Measurements from ENCODE around the gene EML1. TPM values are rescaled to one million over a fixed set of nuclear protein-coding genes. Genes with fewer than 3 reads are reported as not detected.
"Not testable (repeated sequence)": the region's sequence is repeated elsewhere in the genome, so short reads cannot be mapped to it uniquely, and the experiment has no call there.

EML1 gene
- total RNA-seq, 1 donor from 2014 or later: 57.2 TPM

DNA sequence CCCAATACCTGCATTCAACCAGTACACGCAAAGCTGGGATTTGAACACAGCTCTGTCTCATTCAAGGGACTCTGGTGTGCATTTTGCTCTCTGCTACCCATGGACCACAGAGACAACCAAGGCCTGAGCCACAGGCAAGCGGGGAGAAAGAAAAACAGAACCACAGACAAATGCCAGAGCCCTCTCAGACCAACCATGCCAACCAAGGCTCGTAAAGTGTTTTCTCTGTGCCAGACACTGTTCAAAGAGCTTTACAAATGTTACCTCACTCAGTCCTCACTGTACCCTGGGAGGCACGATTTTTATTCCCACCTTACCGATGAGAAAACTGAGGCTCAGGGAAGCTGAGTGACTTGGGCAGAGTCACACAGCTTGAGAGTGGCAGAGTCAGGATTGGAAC lies 32.4 kb upstream of the EML1 start:
- no peaks in the 10 kb centered on the region for H3K9me3 Mint-ChIP-seq
- H3K27ac ChIP-seq: no peak overlapping the region

DNA sequence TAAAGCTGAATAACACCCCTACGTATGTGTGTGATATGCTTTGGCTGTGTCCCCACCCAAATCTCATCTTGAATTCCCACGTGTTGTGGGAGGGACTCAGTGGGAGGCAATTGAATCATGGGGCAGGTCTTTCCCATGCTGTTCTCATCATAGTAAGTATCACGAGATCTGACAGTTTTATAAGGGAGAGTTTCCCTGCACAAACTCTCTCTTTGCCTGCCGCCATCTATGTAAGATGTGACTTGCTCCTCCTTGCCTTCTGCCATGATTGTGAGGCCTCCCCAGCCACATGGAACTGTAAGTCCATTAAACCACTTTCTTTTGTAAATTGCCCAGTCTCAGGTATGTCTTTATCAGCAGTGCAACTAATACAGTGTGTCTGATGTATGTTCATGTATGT lies 30.3 kb upstream of the EML1 start:
- H3K79me2 ChIP-seq (ENCODE audit: low read depth); DNase-seq (ENCODE audit: low spot score); H3K9me3 Mint-ChIP-seq; H3K4me3 ChIP-seq; H3K27ac Mint-ChIP-seq; H3K4me3 Mint-ChIP-seq; H3F3A ChIP-seq (ENCODE audit: low read depth); H2AFZ ChIP-seq (replicated peaks); H3K36me3 Mint-ChIP-seq; H3K4me2 ChIP-seq; H3K9me3 ChIP-seq (ENCODE audit: low read depth); H3K27ac ChIP-seq; H3K27me3 ChIP-seq; H4K20me1 ChIP-seq (ENCODE audit: low read depth); H3K9ac ChIP-seq; H3K4me1 ChIP-seq; H3K36me3 ChIP-seq: not testable (repeated sequence)
- H3K4me1 Mint-ChIP-seq: peaks cover 39% of the 10 kb centered on the region
- H3K27me3 Mint-ChIP-seq (ENCODE audit: insufficient read depth, low read depth): peaks cover 13% of the 10 kb centered on the region

More for the DNA sequence above, 32.4 kb upstream of the EML1 start:
- no peak for TF ChIP-seq CTCF (IDR thresholded peaks at IDR 0.05)
- TF ChIP-seq EZH2 (IDR thresholded peaks at IDR 0.05): no peak
- no peak for TF ChIP-seq EZH2phosphoT487 (IDR thresholded peaks at IDR 0.05)
- no peak overlapping the region for H3K4me2 ChIP-seq
- no peak overlapping the region for H3K9ac ChIP-seq
- H3K79me2 ChIP-seq (ENCODE audit: low read depth): no peaks in the 10 kb centered on the region
- Mint-ChIP-seq H3K4me3 (no peak overlapping the region), H3K27me3 (ENCODE audit: insufficient read depth, low read depth) (peaks cover 13% of the 10 kb centered on the region), H3K27ac (peak overlapping the region; percentile 57), H3K36me3 (no peaks in the 10 kb centered on the region), H3K4me1 (peaks cover 35% of the 10 kb centered on the region)
- no peaks in the 10 kb centered on the region for H3K9me3 ChIP-seq (ENCODE audit: low read depth)
- no peak overlapping the region for H2AFZ ChIP-seq (replicated peaks)
- DNase-seq (ENCODE audit: low spot score): no peak
- no peaks in the 10 kb centered on the region for H4K20me1 ChIP-seq (ENCODE audit: low read depth)
- no peaks in the 10 kb centered on the region for H3K36me3 ChIP-seq
- H3F3A ChIP-seq (ENCODE audit: low read depth): peaks cover 4% of the 10 kb centered on the region
- H3K4me3 ChIP-seq: no peak overlapping the region
- no peaks in the 10 kb centered on the region for H3K27me3 ChIP-seq
- H3K4me1 ChIP-seq: no peaks in the 10 kb centered on the region

DNA sequence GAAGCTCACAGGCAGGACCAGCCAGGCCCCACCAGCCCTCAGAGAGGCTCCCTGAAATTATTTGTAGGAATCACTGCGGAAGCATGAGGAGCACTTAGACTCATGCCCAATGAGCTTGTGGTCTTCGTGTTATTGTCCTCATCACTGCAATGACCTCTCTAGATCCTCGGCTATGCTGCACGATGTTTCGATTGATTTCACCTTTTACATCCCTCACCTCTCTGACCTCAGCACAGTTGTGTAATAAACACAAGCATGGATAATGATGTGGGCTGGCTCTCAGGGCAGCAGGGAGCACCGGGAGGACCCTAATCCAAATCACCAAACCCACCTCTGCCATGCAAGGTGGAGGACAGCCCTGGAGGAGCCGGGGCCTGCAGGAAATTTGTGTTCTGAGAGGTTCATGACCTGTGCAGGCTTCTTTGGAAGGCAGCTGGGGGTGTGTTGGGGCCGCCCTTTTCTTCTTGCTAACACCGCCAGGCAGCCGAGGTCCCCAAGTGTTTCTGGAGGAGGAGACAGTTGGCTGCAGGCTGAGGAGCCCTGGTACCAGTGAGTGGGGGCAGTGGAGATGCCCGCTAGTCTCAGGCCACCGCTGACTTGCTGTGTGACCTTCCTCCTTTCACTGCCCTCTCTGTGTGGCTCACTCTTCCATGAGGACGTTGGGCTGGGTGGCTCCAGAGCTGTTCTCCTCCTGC lies 29.5 kb upstream of the EML1 start:
- H3K36me3 Mint-ChIP-seq: no peaks in the 10 kb centered on the region
- H3K4me1 Mint-ChIP-seq: peaks cover 34% of the 10 kb centered on the region
- Histone ChIP-seq H3K27ac (no peak overlapping the region), H3K27me3 (no peaks in the 10 kb centered on the region), H3K9ac (no peak overlapping the region), H3K4me3 (no peak overlapping the region), H3K4me2 (no peak overlapping the region), H3K79me2 (ENCODE audit: low read depth) (no peaks in the 10 kb centered on the region), H3K9me3 (ENCODE audit: low read depth) (no peaks in the 10 kb centered on the region), H2AFZ (replicated peaks) (no peak overlapping the region), H3F3A (ENCODE audit: low read depth) (peaks cover 4% of the 10 kb centered on the region), H4K20me1 (ENCODE audit: low read depth) (no peaks in the 10 kb centered on the region), H3K4me1 (no peaks in the 10 kb centered on the region), H3K36me3 (no peaks in the 10 kb centered on the region)
- H3K4me3 Mint-ChIP-seq: no peak overlapping the region
- H3K27me3 Mint-ChIP-seq (ENCODE audit: insufficient read depth, low read depth): peaks cover 16% of the 10 kb centered on the region
- no peak for TF ChIP-seq EZH2 (IDR thresholded peaks at IDR 0.05)
- no peak for TF ChIP-seq CTCF (IDR thresholded peaks at IDR 0.05)
- TF ChIP-seq EZH2phosphoT487 (IDR thresholded peaks at IDR 0.05): no peak
- H3K27ac Mint-ChIP-seq: no peak overlapping the region
- H3K9me3 Mint-ChIP-seq: no peaks in the 10 kb centered on the region
- no peak for DNase-seq (ENCODE audit: low spot score)

GRCh38 chr14:99764222-99764706 lies 28.9 kb upstream of the EML1 start:
- DNase-seq (ENCODE audit: low spot score): no peak
- Mint-ChIP-seq H3K27ac (no peak overlapping the region), H3K9me3 (no peaks in the 10 kb centered on the region), H3K36me3 (no peaks in the 10 kb centered on the region), H3K4me3 (no peak overlapping the region), H3K4me1 (peaks cover 30% of the 10 kb centered on the region), H3K27me3 (ENCODE audit: insufficient read depth, low read depth) (peaks cover 16% of the 10 kb centered on the region)
- no peak for TF ChIP-seq CTCF (IDR thresholded peaks at IDR 0.05)
- no peak for TF ChIP-seq EZH2 (IDR thresholded peaks at IDR 0.05)
- TF ChIP-seq EZH2phosphoT487 (IDR thresholded peaks at IDR 0.05): no peak
- H3K4me1 ChIP-seq: no peaks in the 10 kb centered on the region
- no peak overlapping the region for H3K9ac ChIP-seq
- H2AFZ ChIP-seq (replicated peaks): no peak overlapping the region
- H3K27me3 ChIP-seq: no peaks in the 10 kb centered on the region
- H3K36me3 ChIP-seq: no peaks in the 10 kb centered on the region
- H4K20me1 ChIP-seq (ENCODE audit: low read depth): no peaks in the 10 kb centered on the region
- peaks cover 3% of the 10 kb centered on the region for H3F3A ChIP-seq (ENCODE audit: low read depth)
- no peak overlapping the region for H3K27ac ChIP-seq
- H3K4me3 ChIP-seq: no peak overlapping the region
- no peaks in the 10 kb centered on the region for H3K79me2 ChIP-seq (ENCODE audit: low read depth)
- no peaks in the 10 kb centered on the region for H3K9me3 ChIP-seq (ENCODE audit: low read depth)
- H3K4me2 ChIP-seq: no peak overlapping the region

All from neural progenitor cell (in vitro differentiated cells).